ENCODE data around the gene VSTM2L.

DNA sequence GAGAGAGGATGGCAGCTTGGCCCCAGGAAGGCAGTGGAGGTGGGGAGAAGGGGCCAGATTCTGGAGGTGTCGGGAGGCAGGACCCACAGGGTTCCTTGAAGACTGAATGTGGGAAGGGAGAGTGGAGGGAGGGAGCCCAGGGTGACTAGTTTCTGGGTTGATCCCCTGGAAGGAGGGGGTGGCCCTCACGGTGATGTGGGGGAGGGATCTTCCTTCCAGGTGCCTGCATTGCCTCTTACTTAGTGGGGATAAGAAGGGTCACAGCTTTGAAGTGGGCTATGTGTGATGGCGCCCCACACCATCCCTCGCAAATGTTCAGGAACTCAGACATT lies 26.7 kb downstream of the VSTM2L start:
- TF ChIP-seq KLF13 (tag; IDR thresholded peaks at IDR 0.05; ENCODE audit: borderline replicate concordance, low read depth) (no peak), MYBL2 (IDR thresholded peaks at IDR 0.05; ENCODE audit: low read depth) (no peak), MYBL2 (CRISPR knock-in tag; IDR thresholded peaks at IDR 0.05; ENCODE audit: borderline replicate concordance) (no peak), ZNF609 (CRISPR knock-in tag; IDR thresholded peaks at IDR 0.05; ENCODE audit: borderline replicate concordance) (no peak), EGR1 (conservative IDR thresholded peaks at IDR 0.05) (no peak), HLTF (IDR thresholded peaks at IDR 0.05) (no peak), RAD21 (CRISPR knock-in tag; conservative IDR thresholded peaks at IDR 0.05 in 1 of 2, IDR thresholded peaks at IDR 0.05 in 1 of 2) (no peak), YY1 (IDR thresholded peaks at IDR 0.05; ENCODE audit: borderline replicate concordance in 1 of 3, control insufficient read depth in 1 of 3, extremely low read depth in 1 of 3, insufficient read depth in 3 of 3, insufficient read length in 1 of 3, insufficient replicate concordance in 2 of 3, low read depth in 1 of 3, low read length in 2 of 3) (no peak)
- TF ChIP-seq, protein P1, sequence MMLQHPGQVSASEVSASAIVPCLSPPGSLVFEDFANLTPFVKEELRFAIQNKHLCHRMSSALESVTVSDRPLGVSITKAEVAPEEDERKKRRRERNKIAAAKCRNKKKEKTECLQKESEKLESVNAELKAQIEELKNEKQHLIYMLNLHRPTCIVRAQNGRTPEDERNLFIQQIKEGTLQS (IDR thresholded peaks at IDR 0.05), result no peak
- TF ChIP-seq, protein P1 (CRISPR knock-in tag; conservative IDR thresholded peaks at IDR 0.05), result no peak

Data from K562 (cell line).